HepG2 (cell line): ENCODE measurements around the gene DDAH1. TPM values are rescaled to one million over a fixed set of nuclear protein-coding genes. Genes with fewer than 3 reads are reported as not detected.
A peak's percentile ranks its signal among the peaks of the same experiment; 100 is the strongest.

Experiments
- ATAC-seq: fragments of 200-7000 bp; cut with Tn5 transposase; 3 replicates; pipeline ENCODE4 v1.9.1; 2020; ENCODE audit warnings: mild to moderate bottlenecking, moderate library complexity
- BruUV-seq: library from RNA; stranded (reverse); fragments of 400-500 nt; replicated peaks from 2 replicates; lab custom pipeline; 2021; lab: Mats Ljungman, UMichigan
- CTCF ChIA-PET: fragments of 300-600 bp; formaldehyde crosslinking; extraction: SDS; loops from one replicate; lab custom pipeline; 2021; ENCODE audit warnings: low total read pairs, inconsistent platforms, low intra/inter-chr PET ratio; lab: Yijun Ruan, JAX
- POLR2A ChIA-PET: fragments of 350-600 bp; sonication (Branson Sonifier 250); formaldehyde crosslinking; loops from one replicate; lab custom pipeline; 2020; ENCODE audit warnings: antibody characterized with exemption, inconsistent platforms; lab: Yijun Ruan, JAX
- DNase-seq: peaks from one replicate; pipeline ENCODE4 v3.0.0-alpha.2; 2015; ENCODE audit warnings: low spot score
- FAIRE-seq: peaks from 3 replicates; lab custom pipeline; 2011; peaks lifted over from hg19 to GRCh38; lab: Jason Lieb, UNC
- H2AFZ ChIP-seq: one replicate; pipeline ENCODE4 v1.6.1; 2011; ENCODE audit warnings: low read length, inconsistent platforms
- H3K27ac ChIP-seq: fragments of 300-600 bp; 3 replicates; pipeline ENCODE4 v1.8.0; 2011; ENCODE audit warnings: mixed run types, mild to moderate bottlenecking, mixed read lengths, low read length, inconsistent platforms; ENCODE audit not compliant: insufficient read depth; ENCODE audit errors: extremely low read length
- H3K27me3 ChIP-seq, 2 experiments: fragments of 200-600 bp in 1 of 2; 2 replicates in 1 of 2; 3 replicates in 1 of 2; pipeline versions ENCODE4 v1.6.0 to v1.8.0; 2011; ENCODE audit warnings: low read length in 2 of 2, mild to moderate bottlenecking in 2 of 2, moderate library complexity in 2 of 2, inconsistent platforms in 1 of 2; ENCODE audit not compliant: insufficient read depth in 2 of 2, control insufficient read depth in 1 of 2
- H3K36me3 ChIP-seq, 2 experiments: fragments of 200-600 bp in 1 of 2; replicated peaks in 1 of 2; 2 replicates in 1 of 2; 3 replicates in 1 of 2; pipeline versions ENCODE4 v1.5.1 to v1.8.0; 2011; ENCODE audit warnings: low read length in 2 of 2, inconsistent platforms in 1 of 2; ENCODE audit not compliant: insufficient read depth in 2 of 2, control insufficient read depth in 1 of 2
- H3K4me1 ChIP-seq: 2 replicates; pipeline ENCODE4 v1.5.1; 2012; ENCODE audit warnings: low read length, inconsistent platforms; ENCODE audit not compliant: insufficient read depth
- H3K4me2 ChIP-seq: 2 replicates; pipeline ENCODE4 v1.6.0; 2011; ENCODE audit warnings: low read depth, low read length, inconsistent platforms
- H3K4me3 ChIP-seq, 3 experiments: fragments of 200-600 bp in 1 of 3; sonication (generic), shearing (Covaris generic) in 1 of 3; replicated peaks in 1 of 3; 2 replicates each; pipeline ENCODE4 v1.5.1; 2011 to 2016; ENCODE audit warnings: low read length in 3 of 3, inconsistent platforms in 2 of 3, low read depth in 2 of 3, mild to moderate bottlenecking in 2 of 3, control low read depth in 1 of 3, mixed read lengths in 1 of 3; ENCODE audit not compliant: insufficient read depth in 1 of 3
- H3K79me2 ChIP-seq: one replicate; pipeline ENCODE4 v1.6.1; 2011; ENCODE audit warnings: low read length, inconsistent platforms; ENCODE audit not compliant: insufficient read depth
- H3K9ac ChIP-seq: 2 replicates; pipeline ENCODE4 v1.6.0; 2011; ENCODE audit warnings: mild to moderate bottlenecking, low read depth, low read length, inconsistent platforms; ENCODE audit not compliant: insufficient read depth
- H3K9me3 ChIP-seq: 2 replicates; pipeline ENCODE4 v1.5.1; 2012; ENCODE audit warnings: mild to moderate bottlenecking, low read length
- H4K20me1 ChIP-seq: 2 replicates; pipeline ENCODE4 v1.6.0; 2011; ENCODE audit warnings: inconsistent platforms, mild to moderate bottlenecking, low read length, moderate library complexity; ENCODE audit not compliant: insufficient read depth
- ARID4A ChIP-seq: sonication (generic); formaldehyde crosslinking; IDR thresholded peaks from 2 replicates; pipeline ENCODE4 v1.5.0; 2020; ENCODE audit warnings: mild to moderate bottlenecking, missing genetic modification reagents, borderline replicate concordance
- LCORL ChIP-seq, 2 experiments: fragments of 450-650 bp in 1 of 2; sonication (generic) in 1 of 2; formaldehyde crosslinking in 1 of 2; IDR thresholded peaks; 2 replicates each; pipeline versions ENCODE4 v1.5.0 to v1.6.1; 2017 to 2020; ENCODE audit warnings: antibody characterized with exemption in 1 of 2, missing genetic modification reagents in 1 of 2
- TAF1 ChIP-seq: sonication (generic); formaldehyde crosslinking; IDR thresholded peaks from 2 replicates; pipeline ENCODE4 v1.4.0; 2020; ENCODE audit warnings: missing genetic modification reagents
- ZNF317 ChIP-seq: sonication (generic); formaldehyde crosslinking; IDR thresholded peaks from 2 replicates; pipeline ENCODE4 v1.5.0; 2020; ENCODE audit warnings: mild to moderate bottlenecking, missing genetic modification reagents
- whole genome bisulfite sequencing: methylation state at CpG from one replicate; pipeline ENCODE4 v1.1.6; 2017; ENCODE audit warnings: low lambda C conversion rate; 5-methylcytosine and 5-hydroxymethylcytosine counted together
- in situ Hi-C: cut with HindIII; loops from 2 replicates; pipeline ENCODE4 v1.10.0; 2017; ENCODE audit warnings: low pct_unique_long_range_greater_than_20kb; ENCODE audit not compliant: extremely low pct_ligation_motif_present
- intact Hi-C: fragments of 100-400 bp; cut with micrococcal nuclease; formaldehyde crosslinking; loops from one replicate; pipeline ENCODE4 v1.10.0; 2022; ENCODE audit not compliant: unreplicated experiment
- polyA plus RNA-seq, 8 experiments: library from polyadenylated mRNA; depleted of rRNA in 3 of 8; stranded (reverse) in 7 of 8; unstranded in 1 of 8; fragments of >200 nt; fragmentation: Illumina TruSeq in 4 of 8; extraction: Trizol in 4 of 8; gene quantifications; 2 replicates each; pipeline versions ENCODE4 v1.2.1 to v1.2.3, GENCODE V29; 2011 to 2016; ENCODE audit warnings: low read depth in 4 of 8, missing spikeins in 1 of 8, mixed read lengths in 1 of 8; ENCODE audit not compliant: insufficient read depth in 1 of 8
- total RNA-seq, 5 experiments: library from RNA; depleted of rRNA; stranded (reverse); fragments of >200 nt; fragmentation: Illumina TruSeq; extraction: Trizol; gene quantifications; 2 replicates each; pipeline ENCODE4 v1.2.3, GENCODE V29; 2016; ENCODE audit warnings: low read depth in 1 of 5

DDAH1 gene
- total and polyA plus RNA-seq, 2 of the 13 experiments (the other 11 are each of a cell fraction or from before 2014, with no cell fraction given) = 39.7 to 64.4 TPM

GRCh38 chr1:85316321-85316720 lies 148.6 kb downstream of the DDAH1 start:
- WGBS = 90% methylated on average over 2 of the region's 2 CpGs
- Histone ChIP-seq H4K20me1 (no peaks in the 10 kb centered on the region), H3K9ac (no peak overlapping the region), H3K9me3 (no peaks in the 10 kb centered on the region), H3K27ac (no peak overlapping the region), H3K4me3 (no peak overlapping the region), H3K4me1 (no peaks in the 10 kb centered on the region), H3K79me2 (no peaks in the 10 kb centered on the region), H2AFZ (no peak overlapping the region), H3K36me3 (peaks cover 5 to 14% of the 10 kb centered on the region in 2 experiments), H3K27me3 (no peaks in the 10 kb centered on the region), H3K4me2 (no peak overlapping the region)
- BruUV-seq = no TSS peak
- DNase-seq (no peak), FAIRE-seq (no peak), ATAC-seq (no peak)
- TF ChIP-seq ARID4A (CRISPR knock-in tag) (no peak), ZNF317 (CRISPR knock-in tag) (no peak), TAF1 (CRISPR knock-in tag) (no peak), LCORL (IDR thresholded peaks at IDR 0.05) (peak; percentile 34; the same call in 1 of the 2 replicates), LCORL (CRISPR knock-in tag; IDR thresholded peaks at IDR 0.05) (no peak)
- ChIA-PET CTCF (no interaction called here), POLR2A (interaction anchor here (1.5 kb wide), 1 partner anchor 13 kb away, joined by 4 read pairs; no protein-coding TSS in a partner anchor)
- intact Hi-C loops = no loop called here
- in situ Hi-C loops = loop anchor here (10.0 kb wide), 1 partner anchor 378 kb away; no protein-coding TSS in a partner anchor
